SJCRH30 (cell line): ENCODE measurements around the gene MAPK8IP3. TPM values are rescaled to one million over a fixed set of nuclear protein-coding genes. Genes with fewer than 3 reads are reported as not detected.
A peak's percentile ranks its signal among the peaks of the same experiment; 100 is the strongest.
"Not testable (repeated sequence)": the region's sequence is repeated elsewhere in the genome, so short reads cannot be mapped to it uniquely, and the experiment has no call there.

Experiments used
- DNase-seq, 2 experiments: peaks; one replicate each; pipeline ENCODE4 v3.0.0-alpha.2; 2015 to 2020
- H3K27ac ChIP-seq: fragments of 250-450 bp; sonication (Bioruptor Pico); 2 replicates; pipeline ENCODE4 v1.5.1; 2020; ENCODE audit warnings: mild to moderate bottlenecking, moderate library complexity
- H3K27me3 ChIP-seq: fragments of 250-450 bp; sonication (Bioruptor Pico); 2 replicates; pipeline ENCODE4 v1.5.1; 2020; ENCODE audit warnings: mild to moderate bottlenecking, moderate library complexity
- H3K36me3 ChIP-seq: fragments of 250-450 bp; sonication (Bioruptor Pico); 2 replicates; pipeline ENCODE4 v1.5.1; 2020; ENCODE audit warnings: mild to moderate bottlenecking, moderate library complexity
- H3K4me1 ChIP-seq: fragments of 250-450 bp; sonication (Bioruptor Pico); 2 replicates; pipeline ENCODE4 v1.5.1; 2020; ENCODE audit warnings: mild to moderate bottlenecking, moderate library complexity
- H3K4me3 ChIP-seq: fragments of 250-450 bp; sonication (Bioruptor Pico); 2 replicates; pipeline ENCODE4 v1.5.1; 2020; ENCODE audit warnings: mild to moderate bottlenecking, moderate library complexity
- H3K9me3 ChIP-seq: fragments of 250-450 bp; sonication (Bioruptor Pico); replicated peaks from 2 replicates; pipeline ENCODE4 v1.5.1; 2020; ENCODE audit warnings: mild to moderate bottlenecking, moderate library complexity
- total RNA-seq: library from RNA; depleted of rRNA; stranded (reverse); fragments of >200 nt; shearing (Covaris generic); gene quantifications from 2 replicates; pipeline ENCODE4 v1.2.3, GENCODE V29; 2014

The MAPK8IP3 gene
- total RNA-seq, 1 experiment from 2014 or later, result 34.7 TPM

- Histone ChIP-seq H3K4me3 (no peak overlapping the region), H3K9me3 (no peaks in the 10 kb centered on the region), H3K27ac (no peak overlapping the region), H3K36me3 (peaks cover 3% of the 10 kb centered on the region), H3K4me1 (peaks cover 9% of the 10 kb centered on the region; the same call in 1 of the 2 replicates), H3K27me3 (no peaks in the 10 kb centered on the region)
- DNase-seq, result no peak
Measured at GRCh38 chr16:1790611-1791255, 84.7 kb downstream of the MAPK8IP3 start.

- peaks cover 9% of the 10 kb centered on the region; the same call in 1 of the 2 replicates for H3K4me1 ChIP-seq
- H3K36me3 ChIP-seq, result peaks cover 3% of the 10 kb centered on the region
- H3K4me3 ChIP-seq, result no peak overlapping the region
- no peaks in the 10 kb centered on the region for H3K9me3 ChIP-seq
- H3K27me3 ChIP-seq, result no peaks in the 10 kb centered on the region
- H3K27ac ChIP-seq, result no peak overlapping the region
- no peak for DNase-seq
Measured at GRCh38 chr16:1791256-1791942, 85.4 kb downstream of the MAPK8IP3 start.

- no peak overlapping the region for H3K27ac ChIP-seq
- H3K27me3 ChIP-seq, result no peaks in the 10 kb centered on the region
- H3K4me1 ChIP-seq, result peaks cover 9% of the 10 kb centered on the region; the same call in 1 of the 2 replicates
- peaks cover 3% of the 10 kb centered on the region; the same call in 1 of the 2 replicates for H3K36me3 ChIP-seq
- no peaks in the 10 kb centered on the region for H3K9me3 ChIP-seq
- no peak for DNase-seq
- H3K4me3 ChIP-seq, result no peak overlapping the region
Measured at GRCh38 chr16:1791943-1792812, 86.2 kb downstream of the MAPK8IP3 start.

GRCh38 chr16:1792836-1793577 lies 87.0 kb downstream of the MAPK8IP3 start:
- H3K27ac ChIP-seq, result no peak overlapping the region
- no peaks in the 10 kb centered on the region for H3K27me3 ChIP-seq
- peaks cover 9% of the 10 kb centered on the region; the same call in 1 of the 2 replicates for H3K4me1 ChIP-seq
- no peak for DNase-seq
- H3K9me3 ChIP-seq, result peaks cover 3% of the 10 kb centered on the region; the same call in 1 of the 2 replicates
- peaks cover 3% of the 10 kb centered on the region; the same call in 1 of the 2 replicates for H3K36me3 ChIP-seq
- no peak overlapping the region for H3K4me3 ChIP-seq

GRCh38 chr16:1793578-1794220 lies 87.7 kb downstream of the MAPK8IP3 start, which contains the start of gene IGFALS:
Gene IGFALS (minus strand): TSS chr16:1793705. CDS start chr16:1793652, 53 bp downstream.
- no peaks in the 10 kb centered on the region for H3K27me3 ChIP-seq
- peaks cover 3% of the 10 kb centered on the region; the same call in 1 of the 2 replicates for H3K36me3 ChIP-seq
- no peak within 1 kb of the TSS for H3K4me3 ChIP-seq
- no peak for DNase-seq
- peaks cover 9% of the 10 kb centered on the region; the same call in 1 of the 2 replicates for H3K4me1 ChIP-seq
- H3K27ac ChIP-seq, result no peak within 1 kb of the TSS
- peaks cover 4% of the 10 kb centered on the region; the same call in 1 of the 2 replicates for H3K9me3 ChIP-seq

DNA sequence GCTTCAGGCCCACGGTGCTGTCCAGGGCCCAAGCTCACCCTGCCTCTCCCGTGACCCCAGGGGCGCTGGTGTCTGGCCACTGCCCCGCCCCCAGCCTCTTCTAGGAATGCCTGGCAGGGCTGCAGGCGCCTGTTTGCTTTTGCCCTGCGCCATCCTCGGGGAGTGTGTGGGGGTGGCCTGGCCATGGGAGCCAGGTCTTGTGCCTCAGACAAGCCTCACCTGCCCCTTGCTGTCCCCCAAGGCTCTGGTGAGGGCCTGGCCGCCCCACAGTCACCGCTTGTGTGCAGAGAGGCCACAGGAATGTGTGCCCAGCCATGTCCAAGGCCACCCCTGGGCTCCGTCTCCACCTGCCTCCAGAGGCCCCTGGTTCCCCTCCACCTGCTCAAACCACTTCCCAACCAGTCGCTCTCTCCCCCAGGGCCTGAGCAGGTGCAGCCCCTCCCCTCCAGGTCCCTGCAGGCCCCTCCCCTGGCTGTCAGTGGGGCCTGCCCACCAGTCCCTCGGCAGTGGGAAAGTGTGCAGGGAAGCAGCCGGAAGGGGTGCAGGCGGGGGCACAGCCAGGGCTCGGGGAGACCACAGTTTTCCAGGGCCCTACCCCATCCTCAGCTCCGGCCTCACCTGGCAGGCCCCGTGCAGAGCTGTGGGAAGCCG lies 88.4 kb downstream of the MAPK8IP3 start:
- H3K4me1 ChIP-seq, result peaks cover 9% of the 10 kb centered on the region; the same call in 1 of the 2 replicates
- no peak overlapping the region for H3K27ac ChIP-seq
- peaks cover 4% of the 10 kb centered on the region; the same call in 1 of the 2 replicates for H3K9me3 ChIP-seq
- peaks cover under 1% of the 10 kb centered on the region; the same call in 1 of the 2 replicates for H3K36me3 ChIP-seq
- H3K27me3 ChIP-seq, result no peaks in the 10 kb centered on the region
- DNase-seq, result peak in 1 of 2 experiments; percentile 20
- no peak overlapping the region for H3K4me3 ChIP-seq

GRCh38 chr16:1794908-1795666 lies 89.1 kb downstream of the MAPK8IP3 start:
- no peak overlapping the region for H3K27ac ChIP-seq
- H3K9me3 ChIP-seq, result peaks cover 4% of the 10 kb centered on the region; the same call in 1 of the 2 replicates
- no peaks in the 10 kb centered on the region for H3K36me3 ChIP-seq
- H3K4me1 ChIP-seq, result peaks cover 9% of the 10 kb centered on the region; the same call in 1 of the 2 replicates
- H3K4me3 ChIP-seq, result no peak overlapping the region
- H3K27me3 ChIP-seq, result no peaks in the 10 kb centered on the region
- DNase-seq, result peak in 1 of 2 experiments; percentile 18

DNA sequence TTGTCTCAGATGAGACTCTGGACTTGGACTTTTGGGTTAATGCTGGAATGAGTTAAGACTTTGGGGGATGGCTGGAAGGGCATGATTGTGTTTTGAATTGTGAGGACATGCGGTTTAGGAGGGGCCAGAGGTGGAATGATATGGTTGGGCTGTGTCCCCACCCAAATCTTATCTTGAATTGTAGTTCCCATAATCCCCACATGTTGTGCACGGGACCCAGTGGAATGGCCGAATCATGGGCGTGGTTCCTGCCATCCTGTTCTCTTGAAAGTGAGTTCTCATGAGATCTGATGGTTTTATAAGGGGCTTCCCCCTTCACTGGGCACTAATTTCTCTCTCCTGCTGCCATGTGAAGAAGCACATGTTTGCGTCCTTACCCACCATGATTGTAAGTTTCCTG lies 93.3 kb downstream of the MAPK8IP3 start:
- H3K4me1 ChIP-seq, H3K27me3 ChIP-seq, H3K9me3 ChIP-seq, H3K27ac ChIP-seq, DNase-seq, H3K36me3 ChIP-seq, H3K4me3 ChIP-seq: not testable (repeated sequence)

- Histone ChIP-seq H3K9me3 (peaks cover 4% of the 10 kb centered on the region; the same call in 1 of the 2 replicates), H3K27ac (no peak overlapping the region), H3K36me3 (no peaks in the 10 kb centered on the region), H3K27me3 (no peaks in the 10 kb centered on the region), H3K4me1 (no peaks in the 10 kb centered on the region), H3K4me3 (no peak overlapping the region)
- no peak for DNase-seq
Measured at GRCh38 chr16:1800701-1801100, 94.7 kb downstream of the MAPK8IP3 start.

DNA sequence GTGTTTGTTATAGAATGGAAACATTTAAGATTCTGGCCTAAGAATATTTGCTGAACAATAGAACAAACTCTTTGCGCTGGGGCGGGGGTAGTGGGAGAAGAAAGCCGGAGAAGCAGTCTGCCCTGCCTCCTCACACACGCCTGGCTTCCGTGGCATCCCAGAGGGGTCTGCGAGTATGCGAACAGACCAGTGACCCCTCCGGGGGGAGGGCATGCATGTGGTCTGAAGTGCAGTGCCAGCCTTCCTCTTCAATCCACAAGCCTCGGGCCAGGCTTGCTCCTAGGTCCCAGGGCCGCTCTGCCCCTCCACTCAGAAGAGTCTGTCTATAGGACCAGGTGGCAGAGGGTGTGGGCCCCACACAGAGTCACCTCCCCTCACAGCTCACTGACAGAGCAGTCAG lies 101.6 kb downstream of the MAPK8IP3 start:
- no peaks in the 10 kb centered on the region for H3K4me1 ChIP-seq
- no peak overlapping the region for H3K27ac ChIP-seq
- no peaks in the 10 kb centered on the region for H3K9me3 ChIP-seq
- H3K27me3 ChIP-seq, result no peaks in the 10 kb centered on the region
- DNase-seq, result no peak
- H3K36me3 ChIP-seq, result no peaks in the 10 kb centered on the region
- no peak overlapping the region for H3K4me3 ChIP-seq

DNA sequence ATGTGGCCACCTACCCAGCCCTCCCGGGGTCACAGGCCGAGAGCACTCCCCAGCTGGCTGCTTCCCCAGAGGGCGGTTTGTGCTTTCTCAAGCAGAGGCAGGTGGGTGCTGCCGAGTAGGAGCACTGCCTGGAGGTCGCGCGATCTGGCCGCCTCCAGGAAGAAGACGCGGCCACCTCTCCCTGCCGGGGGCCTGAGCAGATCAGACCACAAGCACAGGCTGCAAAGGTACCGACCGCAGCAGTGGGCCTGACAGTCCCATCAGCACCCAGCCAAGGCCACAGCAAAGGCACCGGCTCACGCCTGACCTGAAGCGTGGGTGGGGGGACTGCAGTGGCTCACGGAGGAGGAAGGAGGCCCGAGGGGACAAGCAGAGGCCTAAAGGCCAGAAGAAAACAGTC lies 102.7 kb downstream of the MAPK8IP3 start:
- Histone ChIP-seq H3K4me1 (no peaks in the 10 kb centered on the region), H3K4me3 (no peak overlapping the region), H3K27me3 (no peaks in the 10 kb centered on the region), H3K9me3 (no peaks in the 10 kb centered on the region), H3K36me3 (no peaks in the 10 kb centered on the region), H3K27ac (no peak overlapping the region)
- DNase-seq, result no peak

GRCh38 chr16:1809281-1809801 lies 103.3 kb downstream of the MAPK8IP3 start:
- no peak for DNase-seq
- H3K4me3 ChIP-seq, result no peak overlapping the region
- H3K36me3 ChIP-seq, result no peaks in the 10 kb centered on the region
- no peaks in the 10 kb centered on the region for H3K4me1 ChIP-seq
- no peaks in the 10 kb centered on the region for H3K27me3 ChIP-seq
- H3K27ac ChIP-seq, result no peak overlapping the region
- H3K9me3 ChIP-seq, result no peaks in the 10 kb centered on the region
